Upper lobe of left lung (tissue), 6 donors: ENCODE results near the gene HSPD1. TPM values are rescaled to one million over a fixed set of nuclear protein-coding genes. Genes with fewer than 3 reads are reported as not detected.

Experiments
- ATAC-seq, 2 donors: fragments of 200-7000 bp; cut with Tn5 transposase; one replicate each; pipeline ENCODE4 v1.9.1; 2022; ENCODE audit warnings: mild to moderate bottlenecking in 2 of 2, moderate library complexity in 2 of 2; ENCODE audit not compliant: low FRiP score in 2 of 2
- DNase-seq, 2 donors: peaks; one replicate each; pipeline ENCODE4 v3.0.0-alpha.2; 2019 to 2020
- H3K27ac ChIP-seq, 4 donors: fragments of 200-600 bp; sonication (generic); one replicate each; pipeline ENCODE4 v1.5.1; 2016 to 2019
- H3K27me3 ChIP-seq, 4 donors: fragments of 200-600 bp; sonication (generic); one replicate each; pipeline ENCODE4 v1.5.1; 2017 to 2019
- H3K36me3 ChIP-seq, 4 donors: fragments of 200-600 bp; sonication (generic); one replicate each; pipeline ENCODE4 v1.5.1; 2016 to 2019
- H3K4me1 ChIP-seq, 4 donors: fragments of 200-600 bp; sonication (generic); one replicate each; pipeline ENCODE4 v1.5.1; 2018 to 2019
- H3K4me3 ChIP-seq, 4 donors: fragments of 200-600 bp; sonication (generic); one replicate each; pipeline ENCODE4 v1.5.1; 2017 to 2019; ENCODE audit warnings: mild to moderate bottlenecking in 2 of 4, moderate library complexity in 1 of 4
- H3K9me3 ChIP-seq, 4 donors: fragments of 200-600 bp; sonication (generic); one replicate each; pipeline ENCODE4 v1.5.1; 2018 to 2019
- CTCF ChIP-seq, 6 experiments: fragments of 450-650 bp in 4 of 6; fragments of 200-600 bp in 2 of 6; sonication (generic) in 2 of 6; IDR thresholded peaks; one replicate each; pipeline ENCODE4 v1.5.1; 2016 to 2019; ENCODE audit warnings: antibody characterized with exemption in 6 of 6
- EP300 ChIP-seq, 4 donors: sonication (generic); formaldehyde crosslinking; IDR thresholded peaks; one replicate each; pipeline ENCODE4 v1.5.1; 2017; ENCODE audit warnings: antibody characterized with exemption in 4 of 4, control low read depth in 2 of 4
- POLR2A ChIP-seq, 4 donors: fragments of 450-650 bp; IDR thresholded peaks; one replicate each; pipeline ENCODE4 v1.5.1; 2016 to 2017; ENCODE audit warnings: antibody characterized with exemption in 4 of 4, mild to moderate bottlenecking in 2 of 4
- POLR2AphosphoS5 ChIP-seq, 2 donors: sonication (generic); formaldehyde crosslinking; IDR thresholded peaks; one replicate each; pipeline ENCODE4 v1.5.1; 2017; ENCODE audit warnings: antibody characterized with exemption in 2 of 2
- WGBS, 2 donors: methylation state at CpG; one replicate each; pipeline ENCODE4 v1.1.5; 2017 to 2018; 5-methylcytosine and 5-hydroxymethylcytosine counted together
- total RNA-seq, 6 donors: library from RNA; depleted of rRNA in 4 of 6; stranded (reverse); fragments of >200 nt in 4 of 6; gene quantifications; one replicate each; pipeline versions ENCODE4 v1.1.0 to v1.2.1, GENCODE V29; 2016 to 2021
- donor health status: DM: no; HTN: no; CAD: no; lungs with moderate emphysema.
- donor health status: DM: no; HTN: yes; CAD: no; lungs with severe emphysema.

HSPD1 gene
- total RNA-seq, 6 donors from 2014 or later: 42.8 to 159 (median 123) TPM

GRCh38 chr2:197498235-197498936 lies 1.3 kb downstream of the HSPD1 start:
- Histone ChIP-seq H3K27me3 (no peaks in the 10 kb centered on the region), H3K4me1 (peaks cover 32 to 51% (median 41%) of the 10 kb centered on the region in 4 donors), H3K36me3 (peaks cover 3 to 51% (median 22%) of the 10 kb centered on the region in 4 donors), H3K9me3 (no peaks in the 10 kb centered on the region), H3K27ac (peak overlapping the region; percentile 87 to 97 (median 92)), H3K4me3 (peak overlapping the region; percentile 80 to 92 (median 82))
- TF ChIP-seq EP300 (IDR thresholded peaks at IDR 0.05) (no peak), CTCF (IDR thresholded peaks at IDR 0.05) (no peak), POLR2A (IDR thresholded peaks at IDR 0.05) (no peak), POLR2AphosphoS5 (IDR thresholded peaks at IDR 0.05) (no peak)
- ATAC-seq (no peak), DNase-seq (no peak)
- 15 to 19% methylated on average over 12 to 14 of the region's 14 CpGs for WGBS, 2 donors

GRCh38 chr2:197497326-197497725 lies 2.3 kb downstream of the HSPD1 start:
- Histone ChIP-seq H3K27me3 (no peaks in the 10 kb centered on the region), H3K27ac (no peak overlapping the region), H3K36me3 (peaks cover 8 to 54% (median 29%) of the 10 kb centered on the region in 4 donors), H3K4me1 (peaks cover 27 to 44% (median 35%) of the 10 kb centered on the region in 4 donors), H3K4me3 (no peak overlapping the region), H3K9me3 (no peaks in the 10 kb centered on the region)
- DNase-seq (no peak), ATAC-seq (no peak)
- 36 to 49% methylated on average over 2 of the region's 2 CpGs for WGBS, 2 donors
- TF ChIP-seq EP300 (IDR thresholded peaks at IDR 0.05): no peak
- no peak for TF ChIP-seq POLR2AphosphoS5 (IDR thresholded peaks at IDR 0.05)
- no peak for TF ChIP-seq POLR2A (IDR thresholded peaks at IDR 0.05)
- no peak for TF ChIP-seq CTCF (IDR thresholded peaks at IDR 0.05)

- DNase-seq (no peak), ATAC-seq (no peak)
- H3K36me3 ChIP-seq: peaks cover 12 to 61% (median 35%) of the 10 kb centered on the region in 4 donors
- H3K4me1 ChIP-seq: peaks cover 20 to 39% (median 29%) of the 10 kb centered on the region in 4 donors
- H3K27ac ChIP-seq: no peak overlapping the region
- no peak overlapping the region for H3K4me3 ChIP-seq
- H3K27me3 ChIP-seq: no peaks in the 10 kb centered on the region
- no peaks in the 10 kb centered on the region for H3K9me3 ChIP-seq
- no peak for TF ChIP-seq EP300 (IDR thresholded peaks at IDR 0.05)
- no peak for TF ChIP-seq POLR2A (IDR thresholded peaks at IDR 0.05)
- no peak for TF ChIP-seq POLR2AphosphoS5 (IDR thresholded peaks at IDR 0.05)
- no peak for TF ChIP-seq CTCF (IDR thresholded peaks at IDR 0.05)
Measured at GRCh38 chr2:197496695-197497094, 2.9 kb downstream of the HSPD1 start.

GRCh38 chr2:197495433-197496134 lies 4.1 kb downstream of the HSPD1 start:
- peaks cover 12 to 72% (median 42%) of the 10 kb centered on the region in 4 donors for H3K36me3 ChIP-seq
- DNase-seq (no peak), ATAC-seq (no peak)
- H3K4me3 ChIP-seq: no peak overlapping the region
- TF ChIP-seq POLR2A (IDR thresholded peaks at IDR 0.05) (no peak), CTCF (IDR thresholded peaks at IDR 0.05) (no peak), EP300 (IDR thresholded peaks at IDR 0.05) (no peak), POLR2AphosphoS5 (IDR thresholded peaks at IDR 0.05) (no peak)
- no peak overlapping the region for H3K27ac ChIP-seq
- H3K4me1 ChIP-seq: peaks cover 12 to 29% (median 20%) of the 10 kb centered on the region in 4 donors
- H3K27me3 ChIP-seq: no peaks in the 10 kb centered on the region
- WGBS, 2 donors: 87 to 95% methylated on average over 2 of the region's 2 CpGs
- H3K9me3 ChIP-seq: no peaks in the 10 kb centered on the region
